Neutrophil (primary cell): ENCODE data around the gene SIX1.

Experiments
- H3K27ac ChIP-seq: fragments of 200-600 bp; sonication (generic); 2 replicates; pipeline ENCODE4 v1.5.1; 2016; ENCODE audit warnings: mild to moderate bottlenecking, moderate library complexity
- H3K27me3 ChIP-seq: fragments of 200-600 bp; sonication (generic); 2 replicates; pipeline ENCODE4 v1.6.0; 2016; ENCODE audit warnings: mild to moderate bottlenecking
- H3K36me3 ChIP-seq: fragments of 200-600 bp; sonication (generic); 2 replicates; pipeline ENCODE4 v1.5.1; 2017
- H3K4me1 ChIP-seq, 2 experiments: fragments of 200-600 bp in 1 of 2; sonication (generic) in 1 of 2; 1 replicate in 1 of 2; 2 replicates in 1 of 2; pipeline versions ENCODE4 v1.5.1 to v1.6.1; 2013 to 2016; ENCODE audit warnings: low read depth in 1 of 2, low read length in 1 of 2, mild to moderate bottlenecking in 1 of 2, moderate library complexity in 1 of 2; ENCODE audit not compliant: control insufficient read depth in 1 of 2, insufficient read depth in 1 of 2
- H3K4me3 ChIP-seq, 2 experiments: fragments of 200-600 bp in 1 of 2; sonication (generic) in 1 of 2; 1 replicate in 1 of 2; 2 replicates in 1 of 2; pipeline ENCODE4 v1.5.1; 2013 to 2016; ENCODE audit warnings: low read depth in 1 of 2, low read length in 1 of 2, mild to moderate bottlenecking in 1 of 2, moderate library complexity in 1 of 2
- H3K9me3 ChIP-seq: fragments of 200-600 bp; sonication (generic); 2 replicates; pipeline ENCODE4 v1.5.1; 2016
- TF ChIP-seq, protein P1 (sequence below): fragments of 200-600 bp; sonication (generic); IDR thresholded peaks from 2 replicates; pipeline ENCODE4 v1.5.1; 2016; ENCODE audit warnings: antibody characterized with exemption

SIX1 gene

DNA sequence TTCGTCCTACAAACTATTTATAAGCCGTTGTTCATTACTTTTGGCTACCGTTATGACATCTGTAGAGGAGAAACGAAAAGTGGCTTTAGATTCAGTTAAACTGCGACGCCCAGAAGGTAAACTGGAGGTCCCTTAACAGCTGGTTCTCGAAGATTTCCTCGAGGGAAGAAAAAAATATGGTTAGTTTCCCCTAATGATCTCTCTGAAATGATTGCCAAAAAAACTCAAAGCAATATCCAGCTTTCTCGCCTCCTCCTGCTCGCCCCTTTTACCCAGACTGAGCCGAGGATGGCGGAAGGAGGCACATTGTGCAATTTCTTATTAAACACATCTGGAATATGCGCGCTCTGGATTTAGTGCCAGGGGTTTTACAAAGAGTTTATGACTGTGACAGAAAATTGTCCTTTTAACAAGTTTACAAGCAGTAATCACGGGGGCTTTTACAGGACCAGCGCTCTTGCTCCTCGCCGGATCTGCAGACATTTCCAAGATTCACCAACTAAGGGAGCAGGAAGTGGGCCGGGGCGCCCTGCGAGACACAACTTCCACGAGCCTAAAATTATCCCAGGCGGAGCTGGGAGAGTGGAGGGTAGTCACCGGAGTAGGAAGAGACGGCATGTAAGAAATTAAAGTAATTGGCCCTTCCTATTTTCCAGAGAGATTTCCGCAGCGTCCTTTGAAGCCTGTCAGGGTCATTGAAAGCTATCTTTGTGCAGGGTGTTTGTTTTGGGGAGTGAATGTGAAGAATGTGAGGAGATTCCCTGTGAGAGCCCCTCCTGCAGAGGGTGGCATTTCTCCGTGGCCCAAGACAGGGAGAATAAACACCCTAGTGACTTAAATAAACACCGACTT, 5.6 kb downstream of the SIX1 start:
- H3K4me3 ChIP-seq, result no peak overlapping the region
- H3K27me3 ChIP-seq, result peaks cover 100% of the 10 kb centered on the region
- H3K27ac ChIP-seq, result no peak overlapping the region
- no peaks in the 10 kb centered on the region for H3K9me3 ChIP-seq
- TF ChIP-seq, protein P1, sequence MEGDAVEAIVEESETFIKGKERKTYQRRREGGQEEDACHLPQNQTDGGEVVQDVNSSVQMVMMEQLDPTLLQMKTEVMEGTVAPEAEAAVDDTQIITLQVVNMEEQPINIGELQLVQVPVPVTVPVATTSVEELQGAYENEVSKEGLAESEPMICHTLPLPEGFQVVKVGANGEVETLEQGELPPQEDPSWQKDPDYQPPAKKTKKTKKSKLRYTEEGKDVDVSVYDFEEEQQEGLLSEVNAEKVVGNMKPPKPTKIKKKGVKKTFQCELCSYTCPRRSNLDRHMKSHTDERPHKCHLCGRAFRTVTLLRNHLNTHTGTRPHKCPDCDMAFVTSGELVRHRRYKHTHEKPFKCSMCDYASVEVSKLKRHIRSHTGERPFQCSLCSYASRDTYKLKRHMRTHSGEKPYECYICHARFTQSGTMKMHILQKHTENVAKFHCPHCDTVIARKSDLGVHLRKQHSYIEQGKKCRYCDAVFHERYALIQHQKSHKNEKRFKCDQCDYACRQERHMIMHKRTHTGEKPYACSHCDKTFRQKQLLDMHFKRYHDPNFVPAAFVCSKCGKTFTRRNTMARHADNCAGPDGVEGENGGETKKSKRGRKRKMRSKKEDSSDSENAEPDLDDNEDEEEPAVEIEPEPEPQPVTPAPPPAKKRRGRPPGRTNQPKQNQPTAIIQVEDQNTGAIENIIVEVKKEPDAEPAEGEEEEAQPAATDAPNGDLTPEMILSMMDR, result no peak
- peaks cover 18% of the 10 kb centered on the region in 2 experiments for H3K4me1 ChIP-seq
- no peaks in the 10 kb centered on the region for H3K36me3 ChIP-seq

DNA sequence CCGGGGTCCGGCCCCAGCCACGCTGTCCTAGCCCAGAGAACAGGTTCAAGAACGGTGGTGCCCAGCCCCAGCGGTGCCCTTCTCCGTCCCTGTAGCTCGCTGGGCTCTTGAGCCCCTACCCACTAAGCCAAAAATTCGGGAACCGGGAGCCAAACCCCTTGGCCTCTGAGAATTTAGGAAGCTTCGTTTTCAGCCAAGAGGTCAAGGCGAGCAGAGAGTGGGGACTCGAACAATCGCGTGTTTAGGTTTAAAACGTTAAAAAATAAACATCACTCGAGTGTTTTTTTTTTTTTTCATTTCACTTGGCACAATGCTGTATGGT, 6.2 kb downstream of the SIX1 start:
- Histone ChIP-seq H3K36me3 (no peaks in the 10 kb centered on the region), H3K9me3 (no peaks in the 10 kb centered on the region), H3K27me3 (peaks cover 100% of the 10 kb centered on the region), H3K4me1 (peaks cover 12% of the 10 kb centered on the region in 2 experiments), H3K4me3 (no peak overlapping the region), H3K27ac (no peak overlapping the region)
- TF ChIP-seq, protein P1, result no peak

DNA sequence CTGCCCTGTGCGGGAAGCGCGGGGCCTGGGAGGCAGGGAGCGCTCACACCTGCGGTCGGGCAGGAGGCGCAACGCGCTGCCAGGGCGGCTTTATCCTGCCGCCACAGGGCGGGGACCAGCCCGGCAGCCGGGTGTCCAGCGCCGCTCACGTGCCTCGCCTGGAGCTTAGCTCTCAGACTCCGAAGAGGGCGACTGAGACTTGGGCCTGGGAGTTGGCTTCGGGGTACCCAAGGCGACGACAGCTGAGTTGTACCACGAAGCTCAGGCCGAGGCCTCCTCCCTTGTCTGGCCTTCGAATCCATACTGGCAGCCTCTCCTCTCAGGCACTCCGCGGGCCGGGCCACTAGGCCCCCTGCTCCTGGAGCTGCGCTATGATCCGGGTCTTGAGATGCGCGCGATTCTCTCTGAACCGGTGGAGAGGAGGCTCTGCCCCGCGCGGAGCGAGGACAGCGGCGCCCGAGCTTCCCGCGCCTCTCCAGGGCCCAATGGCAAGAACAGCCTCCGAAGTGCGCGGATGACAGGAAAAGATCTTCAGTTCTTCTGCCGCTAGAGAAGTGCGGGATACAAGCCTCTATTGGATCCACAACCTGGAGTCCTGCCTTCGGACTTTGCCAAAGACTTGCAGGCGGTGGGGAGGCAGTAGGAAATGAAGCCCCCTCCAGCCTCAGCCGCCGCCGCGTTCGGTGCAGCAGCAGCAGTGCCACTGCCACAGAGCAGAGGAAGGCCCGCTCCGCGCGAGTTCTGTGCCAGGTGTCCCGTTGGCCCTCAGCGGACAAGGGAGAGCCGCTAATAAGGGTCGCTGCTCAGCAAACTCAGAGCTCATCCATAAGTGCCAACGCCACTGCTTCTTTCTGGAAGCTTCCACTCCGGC, 6.8 kb downstream of the SIX1 start:
- Histone ChIP-seq H3K36me3 (no peaks in the 10 kb centered on the region), H3K4me3 (no peak overlapping the region), H3K9me3 (no peaks in the 10 kb centered on the region), H3K27me3 (peaks cover 100% of the 10 kb centered on the region), H3K4me1 (peaks cover 6 to 7% of the 10 kb centered on the region in 2 experiments), H3K27ac (no peak overlapping the region)
- TF ChIP-seq, protein P1, result no peak

GRCh38 chr14:60641742-60642269, 7.5 kb downstream of the SIX1 start:
- peaks cover 100% of the 10 kb centered on the region for H3K27me3 ChIP-seq
- H3K9me3 ChIP-seq, result no peaks in the 10 kb centered on the region
- H3K36me3 ChIP-seq, result no peaks in the 10 kb centered on the region
- no peaks in the 10 kb centered on the region for H3K4me1 ChIP-seq
- no peak overlapping the region for H3K4me3 ChIP-seq
- TF ChIP-seq, protein P1, result no peak
- H3K27ac ChIP-seq, result no peak overlapping the region

GRCh38 chr14:60640859-60641741, 8.2 kb downstream of the SIX1 start:
- H3K9me3 ChIP-seq, result no peaks in the 10 kb centered on the region
- H3K4me1 ChIP-seq, result no peaks in the 10 kb centered on the region
- H3K27me3 ChIP-seq, result peaks cover 100% of the 10 kb centered on the region
- H3K36me3 ChIP-seq, result no peaks in the 10 kb centered on the region
- H3K27ac ChIP-seq, result no peak overlapping the region
- no peak overlapping the region for H3K4me3 ChIP-seq
- TF ChIP-seq, protein P1, result no peak
